GM23338 (cell line): ENCODE results near the gene MADCAM1.

Source experiments
- CREB1 ChIP-seq: fragments of 250-450 bp; sonication (Bioruptor Pico); IDR thresholded peaks from 2 replicates; pipeline ENCODE4 v1.5.0; 2020; ENCODE audit warnings: low read depth, mild to moderate bottlenecking, moderate library complexity
- CTCF ChIP-seq, 2 experiments: fragments of 200-600 bp in 1 of 2; sonication (generic) in 1 of 2; conservative IDR thresholded peaks; 2 replicates each; pipeline versions ENCODE4 v1.5.1 to v1.6.1; 2016 to 2017; ENCODE audit warnings: antibody characterized with exemption in 2 of 2, low read depth in 2 of 2, mild to moderate bottlenecking in 2 of 2, moderate library complexity in 1 of 2
- EZH2 ChIP-seq: fragments of 200-600 bp; sonication (generic); IDR thresholded peaks from one replicate; pipeline ENCODE4 v1.8.0; 2017; ENCODE audit warnings: antibody characterized with exemption, mild to moderate bottlenecking, low read depth; ENCODE audit not compliant: unreplicated experiment
- EZH2phosphoT487 ChIP-seq: fragments of 200-600 bp; sonication (generic); IDR thresholded peaks from one replicate; pipeline ENCODE4 v1.8.1; 2018; ENCODE audit warnings: antibody characterized with exemption; ENCODE audit not compliant: unreplicated experiment
- JUNB ChIP-seq: IDR thresholded peaks from one replicate; pipeline ENCODE4 v1.6.1; 2016; ENCODE audit warnings: antibody characterized with exemption; ENCODE audit not compliant: unreplicated experiment
- POLR2AphosphoS5 ChIP-seq: IDR thresholded peaks from 2 replicates; pipeline ENCODE4 v1.6.1; 2016; ENCODE audit warnings: antibody characterized with exemption, low read depth
- REST ChIP-seq: IDR thresholded peaks from one replicate; pipeline ENCODE4 v1.6.1; 2018; ENCODE audit warnings: antibody characterized with exemption; ENCODE audit not compliant: unreplicated experiment
- ZNF114 ChIP-seq: fragments of 250-450 bp; sonication (Bioruptor Pico); IDR thresholded peaks from 2 replicates; pipeline ENCODE4 v1.5.0; 2020; ENCODE audit warnings: mild to moderate bottlenecking, moderate library complexity
- ZNF331 ChIP-seq: fragments of 250-450 bp; sonication (Bioruptor Pico); IDR thresholded peaks from 2 replicates; pipeline ENCODE4 v1.5.0; 2020; ENCODE audit warnings: low read depth, mild to moderate bottlenecking, moderate library complexity
- TF ChIP-seq, protein P1 (sequence below): IDR thresholded peaks from 2 replicates; pipeline ENCODE4 v1.6.1; 2016; ENCODE audit warnings: antibody characterized with exemption

DNA sequence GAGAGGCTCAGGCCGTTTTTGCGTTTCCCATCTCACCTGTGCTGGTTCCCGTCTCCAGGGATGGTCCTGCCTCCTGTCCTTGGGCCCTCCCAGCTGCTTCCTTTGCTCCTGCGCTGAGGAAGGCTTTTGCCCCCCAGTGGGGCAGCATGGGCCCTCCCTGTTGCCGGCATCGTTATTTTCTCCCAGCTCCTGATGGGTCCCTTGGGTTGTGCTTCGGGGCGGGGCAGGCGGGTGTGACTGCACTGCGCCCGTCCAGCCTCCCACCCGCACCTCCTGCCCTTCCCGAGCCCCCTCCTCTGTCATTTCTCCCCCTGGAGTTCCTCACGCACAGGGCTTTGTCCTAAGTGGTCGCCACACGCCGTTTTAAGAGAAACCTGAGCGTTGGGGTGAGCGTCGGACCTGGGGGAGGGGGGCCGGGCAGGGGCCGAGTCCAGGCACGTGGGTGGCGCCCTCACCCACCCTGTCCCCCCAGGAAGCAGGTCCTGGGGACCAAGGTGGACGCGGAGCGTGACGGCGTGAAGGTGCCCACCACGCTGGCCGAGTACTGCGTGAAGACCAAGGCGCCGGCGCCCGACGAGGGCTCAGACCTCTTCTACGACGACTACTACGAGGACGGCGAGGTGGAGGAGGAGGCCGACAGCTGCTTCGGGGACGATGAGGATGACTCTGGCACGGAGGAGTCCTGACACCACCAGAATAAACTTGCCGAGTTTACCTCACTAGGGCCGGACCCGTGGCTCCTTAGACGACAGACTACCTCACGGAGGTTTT lies 44.8 kb downstream of the MADCAM1 start:
- TF ChIP-seq CTCF (conservative IDR thresholded peaks at IDR 0.05; ENCODE audit: low read depth in 2 of 2) (no peak), ZNF331 (CRISPR knock-in tag) (no peak), CREB1 (CRISPR knock-in tag) (no peak), EZH2 (no peak), REST (no peak), POLR2AphosphoS5 (no peak), JUNB (no peak), EZH2phosphoT487 (no peak), ZNF114 (CRISPR knock-in tag) (no peak)
- TF ChIP-seq, protein P1, sequence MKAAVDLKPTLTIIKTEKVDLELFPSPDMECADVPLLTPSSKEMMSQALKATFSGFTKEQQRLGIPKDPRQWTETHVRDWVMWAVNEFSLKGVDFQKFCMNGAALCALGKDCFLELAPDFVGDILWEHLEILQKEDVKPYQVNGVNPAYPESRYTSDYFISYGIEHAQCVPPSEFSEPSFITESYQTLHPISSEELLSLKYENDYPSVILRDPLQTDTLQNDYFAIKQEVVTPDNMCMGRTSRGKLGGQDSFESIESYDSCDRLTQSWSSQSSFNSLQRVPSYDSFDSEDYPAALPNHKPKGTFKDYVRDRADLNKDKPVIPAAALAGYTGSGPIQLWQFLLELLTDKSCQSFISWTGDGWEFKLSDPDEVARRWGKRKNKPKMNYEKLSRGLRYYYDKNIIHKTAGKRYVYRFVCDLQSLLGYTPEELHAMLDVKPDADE, result no peak
